ENCODE data around the gene DMXL1.

DNA sequence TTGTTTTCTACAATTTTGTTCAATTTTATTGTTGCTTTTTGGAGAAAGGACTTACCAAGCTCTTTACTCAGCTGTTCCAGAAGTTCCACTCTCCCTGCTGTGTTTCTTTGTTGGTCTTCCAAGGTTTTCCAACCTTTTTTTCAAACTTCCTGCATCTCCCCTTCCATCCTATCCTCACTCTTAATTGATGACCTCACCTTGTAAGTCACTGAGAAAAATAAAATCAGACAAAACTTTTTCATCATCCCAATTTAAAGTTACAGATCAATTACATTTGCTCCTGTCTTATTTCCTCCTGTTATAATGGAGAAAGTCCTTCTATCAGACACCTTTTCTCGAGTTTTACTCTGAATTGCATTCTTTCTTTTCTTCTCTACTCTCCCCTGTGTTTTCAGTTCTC is 121.1 kb downstream of the DMXL1 start:
- TF ChIP-seq EZH2 (IDR thresholded peaks at IDR 0.05; ENCODE audit: low read depth, unreplicated experiment), result no peak
- TF ChIP-seq CREB1 (CRISPR knock-in tag; IDR thresholded peaks at IDR 0.05; ENCODE audit: low read depth), result no peak
- TF ChIP-seq, protein P1, sequence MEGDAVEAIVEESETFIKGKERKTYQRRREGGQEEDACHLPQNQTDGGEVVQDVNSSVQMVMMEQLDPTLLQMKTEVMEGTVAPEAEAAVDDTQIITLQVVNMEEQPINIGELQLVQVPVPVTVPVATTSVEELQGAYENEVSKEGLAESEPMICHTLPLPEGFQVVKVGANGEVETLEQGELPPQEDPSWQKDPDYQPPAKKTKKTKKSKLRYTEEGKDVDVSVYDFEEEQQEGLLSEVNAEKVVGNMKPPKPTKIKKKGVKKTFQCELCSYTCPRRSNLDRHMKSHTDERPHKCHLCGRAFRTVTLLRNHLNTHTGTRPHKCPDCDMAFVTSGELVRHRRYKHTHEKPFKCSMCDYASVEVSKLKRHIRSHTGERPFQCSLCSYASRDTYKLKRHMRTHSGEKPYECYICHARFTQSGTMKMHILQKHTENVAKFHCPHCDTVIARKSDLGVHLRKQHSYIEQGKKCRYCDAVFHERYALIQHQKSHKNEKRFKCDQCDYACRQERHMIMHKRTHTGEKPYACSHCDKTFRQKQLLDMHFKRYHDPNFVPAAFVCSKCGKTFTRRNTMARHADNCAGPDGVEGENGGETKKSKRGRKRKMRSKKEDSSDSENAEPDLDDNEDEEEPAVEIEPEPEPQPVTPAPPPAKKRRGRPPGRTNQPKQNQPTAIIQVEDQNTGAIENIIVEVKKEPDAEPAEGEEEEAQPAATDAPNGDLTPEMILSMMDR (conservative IDR thresholded peaks at IDR 0.05; ENCODE audit: low read depth in 2 of 2), result no peak
- TF ChIP-seq, protein P2, sequence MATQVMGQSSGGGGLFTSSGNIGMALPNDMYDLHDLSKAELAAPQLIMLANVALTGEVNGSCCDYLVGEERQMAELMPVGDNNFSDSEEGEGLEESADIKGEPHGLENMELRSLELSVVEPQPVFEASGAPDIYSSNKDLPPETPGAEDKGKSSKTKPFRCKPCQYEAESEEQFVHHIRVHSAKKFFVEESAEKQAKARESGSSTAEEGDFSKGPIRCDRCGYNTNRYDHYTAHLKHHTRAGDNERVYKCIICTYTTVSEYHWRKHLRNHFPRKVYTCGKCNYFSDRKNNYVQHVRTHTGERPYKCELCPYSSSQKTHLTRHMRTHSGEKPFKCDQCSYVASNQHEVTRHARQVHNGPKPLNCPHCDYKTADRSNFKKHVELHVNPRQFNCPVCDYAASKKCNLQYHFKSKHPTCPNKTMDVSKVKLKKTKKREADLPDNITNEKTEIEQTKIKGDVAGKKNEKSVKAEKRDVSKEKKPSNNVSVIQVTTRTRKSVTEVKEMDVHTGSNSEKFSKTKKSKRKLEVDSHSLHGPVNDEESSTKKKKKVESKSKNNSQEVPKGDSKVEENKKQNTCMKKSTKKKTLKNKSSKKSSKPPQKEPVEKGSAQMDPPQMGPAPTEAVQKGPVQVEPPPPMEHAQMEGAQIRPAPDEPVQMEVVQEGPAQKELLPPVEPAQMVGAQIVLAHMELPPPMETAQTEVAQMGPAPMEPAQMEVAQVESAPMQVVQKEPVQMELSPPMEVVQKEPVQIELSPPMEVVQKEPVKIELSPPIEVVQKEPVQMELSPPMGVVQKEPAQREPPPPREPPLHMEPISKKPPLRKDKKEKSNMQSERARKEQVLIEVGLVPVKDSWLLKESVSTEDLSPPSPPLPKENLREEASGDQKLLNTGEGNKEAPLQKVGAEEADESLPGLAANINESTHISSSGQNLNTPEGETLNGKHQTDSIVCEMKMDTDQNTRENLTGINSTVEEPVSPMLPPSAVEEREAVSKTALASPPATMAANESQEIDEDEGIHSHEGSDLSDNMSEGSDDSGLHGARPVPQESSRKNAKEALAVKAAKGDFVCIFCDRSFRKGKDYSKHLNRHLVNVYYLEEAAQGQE (IDR thresholded peaks at IDR 0.05; ENCODE audit: unreplicated experiment), result no peak
- TF ChIP-seq EZH2phosphoT487 (IDR thresholded peaks at IDR 0.05; ENCODE audit: unreplicated experiment), result no peak
- no peak for TF ChIP-seq ZNF331 (CRISPR knock-in tag; IDR thresholded peaks at IDR 0.05; ENCODE audit: low read depth)
- no peak for TF ChIP-seq POLR2AphosphoS5 (IDR thresholded peaks at IDR 0.05; ENCODE audit: low read depth)
- TF ChIP-seq, protein P3, sequence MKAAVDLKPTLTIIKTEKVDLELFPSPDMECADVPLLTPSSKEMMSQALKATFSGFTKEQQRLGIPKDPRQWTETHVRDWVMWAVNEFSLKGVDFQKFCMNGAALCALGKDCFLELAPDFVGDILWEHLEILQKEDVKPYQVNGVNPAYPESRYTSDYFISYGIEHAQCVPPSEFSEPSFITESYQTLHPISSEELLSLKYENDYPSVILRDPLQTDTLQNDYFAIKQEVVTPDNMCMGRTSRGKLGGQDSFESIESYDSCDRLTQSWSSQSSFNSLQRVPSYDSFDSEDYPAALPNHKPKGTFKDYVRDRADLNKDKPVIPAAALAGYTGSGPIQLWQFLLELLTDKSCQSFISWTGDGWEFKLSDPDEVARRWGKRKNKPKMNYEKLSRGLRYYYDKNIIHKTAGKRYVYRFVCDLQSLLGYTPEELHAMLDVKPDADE (IDR thresholded peaks at IDR 0.05), result no peak
- no peak for TF ChIP-seq JUNB (IDR thresholded peaks at IDR 0.05; ENCODE audit: unreplicated experiment)
